Mammary epithelial cell (primary cell): ENCODE results near the gene NSD1.

Experiments used
- CTCF ChIP-seq, 2 donors: IDR thresholded peaks in 1 of 2; conservative IDR thresholded peaks in 1 of 2; 2 replicates each; pipeline ENCODE4 v1.5.1; 2011 to 2012; ENCODE audit warnings: inconsistent platforms in 2 of 2, low read length in 2 of 2, mild to moderate bottlenecking in 2 of 2, control low read depth in 1 of 2, low read depth in 1 of 2; ENCODE audit not compliant: insufficient read depth in 1 of 2; ENCODE audit errors: extremely low read depth in 1 of 2
- EZH2 ChIP-seq: IDR thresholded peaks from 2 replicates; pipeline ENCODE4 v1.6.1; 2012; ENCODE audit warnings: low read length, inconsistent platforms, borderline replicate concordance

- TF ChIP-seq CTCF (conservative IDR thresholded peaks at IDR 0.05 in 1 of 2, IDR thresholded peaks at IDR 0.05 in 1 of 2; ENCODE audit: extremely low read depth in 1 of 2, insufficient read depth in 1 of 2, low read depth in 1 of 2, low read length in 2 of 2) (no peak), EZH2 (no peak)
Measured at GRCh38 chr5:177117441-177118045, 16.0 kb upstream of the NSD1 start.
